Cerebellar nuclear complex (tissue), 1 donor: ENCODE results near the gene TPRKB.
"Not testable (repeated sequence)": the region's sequence is repeated elsewhere in the genome, so short reads cannot be mapped to it uniquely, and the experiment has no call there.

ENCODE experiments used
- DNase-seq, 2 experiments: peaks; one replicate each; lab custom pipeline; 2025; lab: John Stamatoyannopoulos, UW

The TPRKB gene

DNA sequence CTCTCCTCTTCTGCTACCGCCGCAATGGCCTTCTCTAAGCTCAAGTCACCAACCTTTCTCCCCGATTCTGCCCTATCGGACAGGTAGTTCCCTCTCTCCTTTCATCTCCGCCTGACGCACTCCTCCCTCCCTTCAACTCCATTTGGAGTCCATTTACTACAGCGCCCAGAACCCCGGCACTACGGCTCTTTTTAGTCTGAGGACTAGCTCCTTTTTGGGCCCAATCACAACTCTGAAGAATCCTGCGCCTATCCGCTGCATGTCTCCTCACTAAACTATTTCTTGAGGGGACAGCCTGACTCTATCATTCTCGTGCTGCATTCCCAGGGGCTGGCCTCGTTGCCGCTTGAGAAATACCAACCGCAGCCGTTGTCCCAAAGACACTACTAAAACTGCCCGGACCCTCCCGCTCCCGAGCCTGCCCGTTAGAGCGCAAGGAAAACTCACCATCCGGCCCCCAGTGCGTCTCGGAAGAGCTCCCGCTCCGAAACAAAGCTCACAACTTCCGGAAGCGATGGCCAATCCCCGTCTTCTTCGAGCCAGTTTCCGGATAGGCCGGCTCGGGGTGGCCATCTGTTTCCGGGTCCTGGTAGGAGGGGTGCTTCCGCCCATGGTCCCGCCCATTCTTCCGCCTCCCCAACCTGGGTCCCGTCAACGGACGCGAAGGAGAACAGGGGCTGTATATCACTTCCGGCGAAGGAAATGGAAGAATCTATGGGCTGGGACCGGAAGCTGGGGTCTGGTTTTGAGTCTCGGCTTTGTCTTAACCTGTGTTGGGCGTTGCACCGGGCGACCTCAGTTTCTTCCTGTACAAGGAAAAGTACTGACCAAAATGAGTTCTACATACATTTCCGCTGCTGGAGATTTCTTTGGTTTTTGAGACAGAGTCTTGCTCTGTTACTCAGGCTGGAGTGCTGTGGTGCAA is at the start of gene TPRKB:
TSS of gene TPRKB (minus strand) at position 491 of the 925 bp plus-strand sequence. CDS start 2,776 bp downstream, outside the sequence.
- DNase-seq: peak; percentile 19 to 78

GRCh38 chr2:73783883-73784282 is 46.7 kb upstream of the TPRKB start, which contains the start of gene C2orf78:
TSS of gene C2orf78 (plus strand) at chr2:73784183. CDS start at chr2:73784310, 127 bp downstream.
- not testable (repeated sequence) for DNase-seq

DNA sequence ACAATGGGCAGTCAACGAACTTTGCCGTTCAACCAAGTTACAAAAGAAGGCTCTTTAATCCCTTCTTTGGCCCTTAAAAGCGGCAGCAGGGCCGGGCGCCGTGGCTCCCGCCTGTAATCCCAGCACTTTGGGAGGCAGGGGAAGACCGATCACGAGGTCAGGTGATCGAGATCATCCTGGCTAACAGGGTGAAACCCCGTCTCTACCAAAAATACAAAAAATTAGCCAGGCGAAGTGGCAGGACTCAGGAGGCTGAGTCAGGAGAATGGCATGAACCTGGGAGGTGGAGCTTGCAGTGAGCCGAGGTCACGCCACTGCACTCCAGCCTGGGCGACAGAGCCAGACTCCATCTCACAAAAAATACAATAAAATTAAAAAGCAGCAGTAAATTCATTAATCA is 46.3 kb upstream of the TPRKB start:
- not testable (repeated sequence) for DNase-seq

- no peak for DNase-seq
These were observed 43.1 kb upstream of the TPRKB start for GRCh38 chr2:73780237-73780582.

- DNase-seq: peak; percentile 7 to 90
These were observed 42.5 kb upstream of the TPRKB start, which contains the start of gene DUSP11 for GRCh38 chr2:73779467-73780236. TSS of gene DUSP11 (minus strand) at chr2:73780103. CDS start at chr2:73779974, 129 bp downstream.

- not testable (repeated sequence) for DNase-seq
These were observed 41.8 kb upstream of the TPRKB start for GRCh38 chr2:73778867-73779466.

GRCh38 chr2:73776869-73777519 is 39.8 kb upstream of the TPRKB start:
- no peak for DNase-seq

DNA sequence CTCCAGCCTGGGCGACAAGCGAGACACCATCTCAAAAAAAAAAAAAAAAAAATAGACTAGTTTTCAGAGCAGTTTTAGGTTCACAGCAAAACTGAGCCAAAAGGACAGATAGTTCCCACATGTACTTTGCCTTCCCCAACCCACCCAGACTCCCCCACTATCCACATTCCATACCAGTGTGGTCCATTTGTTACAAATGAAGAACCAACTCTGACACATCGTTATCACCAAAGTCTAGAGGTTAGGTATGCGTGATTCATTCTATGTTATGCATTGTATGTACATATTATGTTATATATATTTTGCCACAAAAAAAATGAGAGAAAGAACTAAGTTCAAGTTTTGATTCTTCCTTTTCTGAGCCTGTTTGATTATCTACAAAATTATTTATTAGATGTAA is 39.2 kb upstream of the TPRKB start:
- no peak for DNase-seq

GRCh38 chr2:73772819-73773218 is 35.7 kb upstream of the TPRKB start:
- DNase-seq: no peak

GRCh38 chr2:73770725-73771124 is 33.6 kb upstream of the TPRKB start:
- DNase-seq: no peak

- DNase-seq: no peak
These were observed 29.8 kb upstream of the TPRKB start for GRCh38 chr2:73766994-73767393.

- DNase-seq: no peak
These were observed 29.2 kb upstream of the TPRKB start for GRCh38 chr2:73766349-73766748.

DNA sequence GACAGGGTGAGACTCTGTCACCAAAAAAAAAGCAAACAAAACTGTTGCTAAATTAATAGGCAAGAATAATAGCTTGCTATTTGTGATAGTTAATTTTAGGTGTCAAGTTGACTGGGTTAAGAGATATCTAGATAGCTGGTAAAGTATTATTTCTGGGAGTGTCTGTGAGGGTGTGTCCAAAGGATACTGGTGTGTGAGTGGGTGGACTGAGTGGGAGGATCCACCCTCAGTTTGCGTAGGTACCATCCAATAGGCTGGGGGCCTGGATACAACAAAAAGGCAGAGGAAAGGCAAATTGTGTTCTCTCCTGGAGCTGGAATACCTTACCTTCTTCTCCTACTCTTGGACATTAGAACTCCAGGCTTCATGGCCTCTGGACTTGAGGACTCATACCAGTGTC is 27.8 kb upstream of the TPRKB start:
- DNase-seq: no peak

- DNase-seq: no peak
These were observed 25.4 kb upstream of the TPRKB start for GRCh38 chr2:73762571-73762970.

DNA sequence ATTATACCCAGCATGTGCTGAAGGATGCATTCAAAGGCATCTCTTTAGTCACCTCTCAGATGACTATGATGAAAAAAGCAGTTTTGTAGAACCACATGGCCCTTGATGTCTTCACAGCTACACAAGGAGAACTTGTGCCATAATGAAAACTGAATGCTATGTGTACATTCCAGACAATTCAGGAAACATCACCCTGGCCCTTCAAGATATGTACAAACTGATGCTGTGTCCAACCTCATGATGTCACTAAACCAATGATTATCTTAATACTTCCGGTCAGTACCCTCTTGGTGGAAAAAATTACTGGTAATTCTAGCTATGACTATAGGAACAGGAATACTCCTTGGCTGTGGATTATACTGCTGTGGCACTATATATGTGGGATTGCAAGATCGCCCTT is 22.8 kb upstream of the TPRKB start:
- DNase-seq: no peak

- peak; percentile 24 to 76 for DNase-seq
These were observed 22.2 kb upstream of the TPRKB start for GRCh38 chr2:73759285-73759764.

DNA sequence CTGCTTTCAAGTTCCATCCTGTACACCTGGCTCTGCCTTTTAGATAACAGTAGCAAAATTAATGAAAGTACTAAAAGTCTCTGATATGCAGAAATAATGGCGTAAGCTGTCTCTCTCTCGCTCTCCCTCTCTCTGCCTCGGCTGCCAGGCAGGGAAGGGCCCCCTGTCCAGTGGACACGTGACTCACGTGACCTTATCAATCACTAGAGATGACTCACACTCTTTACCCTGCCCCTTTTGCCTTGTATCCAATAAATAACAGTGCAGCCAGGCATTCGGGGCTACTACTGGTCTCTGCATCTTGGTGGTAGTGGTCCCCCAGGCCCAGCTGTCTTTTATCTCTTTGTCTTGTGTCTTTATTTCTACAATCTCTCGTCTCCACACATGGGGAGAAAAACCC is 17.2 kb upstream of the TPRKB start:
- DNase-seq: not testable (repeated sequence)

- no peak for DNase-seq
These were observed 12.2 kb upstream of the TPRKB start for GRCh38 chr2:73749314-73749713.

DNA sequence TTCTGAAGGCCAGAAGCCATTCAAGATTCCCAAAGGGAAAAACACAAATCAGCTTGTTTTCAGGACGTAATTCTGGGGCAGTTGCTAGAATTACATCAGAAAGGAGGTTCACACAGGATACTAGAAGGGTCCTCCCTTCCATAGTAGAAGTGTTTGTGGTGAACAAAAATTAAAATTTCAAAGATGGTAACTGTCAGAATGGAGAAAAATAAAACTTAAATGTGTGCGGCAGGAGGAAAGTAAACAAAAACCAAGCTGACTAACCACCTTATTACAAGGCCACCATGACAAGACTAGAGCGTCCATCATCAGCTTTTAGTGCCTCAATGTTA is 9.7 kb upstream of the TPRKB start:
- DNase-seq: no peak

GRCh38 chr2:73746015-73746876 is 9.1 kb upstream of the TPRKB start:
- peak; percentile 43 to 57 for DNase-seq

- DNase-seq: no peak
These were observed 3.6 kb upstream of the TPRKB start for GRCh38 chr2:73740767-73741166.
